HEK293 (cell line): ENCODE measurements around the gene NUMB.

ENCODE experiments used
- CTCF ChIA-PET: fragments of 350-600 bp; formaldehyde crosslinking; extraction: SDS; loops from one replicate; lab custom pipeline; 2021; ENCODE audit warnings: antibody characterized with exemption; lab: Yijun Ruan, JAX
- POLR2A ChIA-PET: fragments of 300-600 bp; formaldehyde crosslinking; extraction: SDS; loops from one replicate; lab custom pipeline; 2020; ENCODE audit warnings: antibody characterized with exemption, inconsistent platforms; lab: Yijun Ruan, JAX
- H3K27ac ChIP-seq: fragments of 200-500 bp; sonication (Bioruptor generic); 2 replicates; pipeline ENCODE4 v1.5.1; 2014; ENCODE audit warnings: low read depth, low read length, control low read depth, inconsistent platforms; ENCODE audit errors: extremely low read depth
- H3K36me3 ChIP-seq, 2 experiments: fragments of 200-500 bp in 1 of 2; sonication (Bioruptor generic) in 1 of 2; 1 replicate in 1 of 2; 2 replicates in 1 of 2; pipeline ENCODE4 v1.5.1; 2014 to 2017; ENCODE audit warnings: inconsistent platforms in 2 of 2, low read length in 2 of 2; ENCODE audit not compliant: control insufficient read depth in 2 of 2, insufficient read depth in 1 of 2
- H3K4me1 ChIP-seq: fragments of 200-500 bp; sonication (Bioruptor generic); 2 replicates; pipeline ENCODE4 v1.5.1; 2014; ENCODE audit warnings: mild to moderate bottlenecking, low read length, inconsistent platforms; ENCODE audit not compliant: control insufficient read depth, insufficient read depth
- H3K4me3 ChIP-seq: 2 replicates; pipeline ENCODE4 v1.5.1; 2011; ENCODE audit warnings: low read depth, mild to moderate bottlenecking, control low read depth, low read length, moderate library complexity
- H3K9me3 ChIP-seq: fragments of 200-500 bp; sonication (Bioruptor generic); 2 replicates; pipeline ENCODE4 v1.5.1; 2014; ENCODE audit warnings: low read depth, low read length, inconsistent platforms; ENCODE audit not compliant: control insufficient read depth, insufficient read depth
- EGR2 ChIP-seq: fragments of 450-650 bp; formaldehyde crosslinking; IDR thresholded peaks from 2 replicates; pipeline ENCODE4 v1.5.1; 2016; ENCODE audit warnings: low read depth, missing biosample characterization, missing genetic modification characterization
- KLF10 ChIP-seq: fragments of 450-650 bp; IDR thresholded peaks from 2 replicates; pipeline ENCODE4 v1.5.1; 2018; ENCODE audit warnings: missing biosample characterization, mild to moderate bottlenecking, missing genetic modification characterization
- YY2 ChIP-seq: fragments of 450-650 bp; formaldehyde crosslinking; IDR thresholded peaks from 2 replicates; pipeline ENCODE4 v1.5.1; 2016; ENCODE audit warnings: missing biosample characterization, missing genetic modification characterization
- ZBTB1 ChIP-seq: fragments of 450-650 bp; formaldehyde crosslinking; IDR thresholded peaks from 2 replicates; pipeline ENCODE4 v1.5.1; 2016; ENCODE audit warnings: missing biosample characterization, missing genetic modification characterization
- ZBTB17 ChIP-seq: fragments of 450-650 bp; formaldehyde crosslinking; IDR thresholded peaks from 2 replicates; pipeline ENCODE4 v1.5.1; 2016; ENCODE audit warnings: missing biosample characterization, missing genetic modification characterization
- ZBTB8A ChIP-seq: fragments of 450-650 bp; formaldehyde crosslinking; IDR thresholded peaks from 2 replicates; pipeline ENCODE4 v1.5.1; 2016; ENCODE audit warnings: missing biosample characterization, missing genetic modification characterization
- ZEB2 ChIP-seq: fragments of 450-650 bp; formaldehyde crosslinking; IDR thresholded peaks from 2 replicates; pipeline ENCODE4 v1.5.1; 2016; ENCODE audit warnings: missing biosample characterization, missing genetic modification characterization
- ZNF132 ChIP-seq: fragments of 450-650 bp; formaldehyde crosslinking; IDR thresholded peaks from 2 replicates; pipeline ENCODE4 v1.5.1; 2017; ENCODE audit warnings: missing biosample characterization, missing genetic modification characterization, borderline replicate concordance
- ZNF169 ChIP-seq: fragments of 450-650 bp; formaldehyde crosslinking; IDR thresholded peaks from 2 replicates; pipeline ENCODE4 v1.5.1; 2016; ENCODE audit warnings: missing biosample characterization, missing genetic modification characterization
- ZNF214 ChIP-seq: fragments of 450-650 bp; formaldehyde crosslinking; IDR thresholded peaks from 2 replicates; pipeline ENCODE4 v1.5.1; 2017; ENCODE audit warnings: missing biosample characterization, mild to moderate bottlenecking, missing genetic modification characterization, borderline replicate concordance
- ZNF221 ChIP-seq: fragments of 450-650 bp; formaldehyde crosslinking; IDR thresholded peaks from 2 replicates; pipeline ENCODE4 v1.5.1; 2017; ENCODE audit warnings: missing biosample characterization, missing genetic modification characterization, borderline replicate concordance
- ZNF311 ChIP-seq: fragments of 450-650 bp; formaldehyde crosslinking; IDR thresholded peaks from 2 replicates; pipeline ENCODE4 v1.5.1; 2017; ENCODE audit warnings: missing biosample characterization, missing genetic modification characterization, borderline replicate concordance
- ZNF350 ChIP-seq: fragments of 450-650 bp; formaldehyde crosslinking; IDR thresholded peaks from 2 replicates; pipeline ENCODE4 v1.5.0; 2017; ENCODE audit warnings: missing biosample characterization, mild to moderate bottlenecking, missing genetic modification characterization
- ZNF521 ChIP-seq: fragments of 450-650 bp; formaldehyde crosslinking; IDR thresholded peaks from 2 replicates; pipeline ENCODE4 v1.5.1; 2017; ENCODE audit warnings: missing biosample characterization, mild to moderate bottlenecking, missing genetic modification characterization
- ZNF530 ChIP-seq: fragments of 450-650 bp; formaldehyde crosslinking; IDR thresholded peaks from 2 replicates; pipeline ENCODE4 v1.5.1; 2016; ENCODE audit warnings: low read depth, missing biosample characterization, missing genetic modification characterization
- ZSCAN16 ChIP-seq: fragments of 450-650 bp; formaldehyde crosslinking; IDR thresholded peaks from 2 replicates; pipeline ENCODE4 v1.5.1; 2016; ENCODE audit warnings: missing biosample characterization, missing genetic modification characterization
- TF ChIP-seq, protein P1 (sequence below): fragments of 450-650 bp; formaldehyde crosslinking; IDR thresholded peaks from 2 replicates; pipeline ENCODE4 v1.5.1; 2016; ENCODE audit warnings: missing biosample characterization, missing genetic modification characterization
- TF ChIP-seq, protein P2 (sequence below): fragments of 450-650 bp; formaldehyde crosslinking; IDR thresholded peaks from 2 replicates; pipeline ENCODE4 v1.5.1; 2016; ENCODE audit warnings: missing biosample characterization, missing genetic modification characterization
- TF ChIP-seq, protein P3 (sequence below): fragments of 450-650 bp; formaldehyde crosslinking; IDR thresholded peaks from 2 replicates; pipeline ENCODE4 v1.5.0; 2017; ENCODE audit warnings: missing biosample characterization, missing genetic modification characterization, borderline replicate concordance

Gene NUMB

DNA sequence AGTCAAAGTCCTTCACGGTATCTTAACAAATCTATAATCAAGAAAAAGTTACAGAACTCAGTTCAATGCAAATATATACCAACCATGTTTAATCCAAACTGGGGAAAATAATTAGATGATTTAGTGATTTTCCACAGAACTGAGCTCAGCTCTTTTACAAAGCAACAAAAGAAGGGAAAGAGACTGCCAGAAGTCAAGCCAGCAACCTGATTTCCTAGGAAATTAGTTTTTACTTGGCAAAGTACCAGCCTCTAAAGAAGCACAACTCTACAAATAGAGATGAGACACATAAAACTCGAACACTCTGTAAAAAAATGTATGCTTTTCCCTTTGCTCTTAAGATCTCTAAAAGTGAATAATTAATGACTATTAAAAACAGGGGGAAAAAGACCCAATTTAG, 19.4 kb downstream of the NUMB start (continued):
- TF ChIP-seq ZNF221 (tag by site-specific recombination) (no peak), ZSCAN16 (tag by site-specific recombination) (no peak)
- TF ChIP-seq, all 188 proteins: peak for 0

GRCh38 chr14:73437206-73437605, 21.1 kb downstream of the NUMB start:
- ChIA-PET CTCF (no interaction called here), POLR2A (no interaction called here)
- no peaks in the 10 kb centered on the region; a peak in 1 of 3 replicates for H3K36me3 ChIP-seq
- TF ChIP-seq ZNF350 (tag by site-specific recombination): no peak
- no peak overlapping the region for H3K27ac ChIP-seq
- no peak overlapping the region for H3K4me3 ChIP-seq
- 0 out of 2 replicates have a peak, but pooled peaks cover 2% of the 10 kb centered on the region for H3K4me1 ChIP-seq
- no peaks in the 10 kb centered on the region for H3K9me3 ChIP-seq

DNA sequence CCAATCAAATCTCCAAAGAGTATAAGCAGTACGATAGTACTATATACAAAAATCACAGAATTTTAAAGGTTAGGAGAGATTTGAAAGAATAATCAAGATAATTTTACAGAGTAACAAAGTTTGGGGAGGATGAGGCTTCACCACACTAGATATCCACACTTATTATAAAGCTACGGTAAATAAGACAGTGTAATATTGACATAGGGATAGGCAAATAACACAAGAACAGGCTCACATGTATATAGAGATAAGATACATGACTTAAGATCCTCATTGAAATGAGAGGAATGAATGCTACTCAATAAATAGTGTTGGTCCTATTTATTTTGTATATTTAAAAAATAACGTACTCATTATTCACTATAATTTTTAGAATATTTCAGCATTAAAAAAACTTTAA, 26.2 kb downstream of the NUMB start:
- H3K4me1 ChIP-seq: peaks cover 6% of the 10 kb centered on the region; the same call in 1 of the 2 replicates
- POLR2A ChIA-PET: no interaction called here
- no peak overlapping the region for H3K4me3 ChIP-seq
- H3K27ac ChIP-seq: no peak overlapping the region
- TF ChIP-seq ZNF214 (tag by site-specific recombination) (no peak), ZNF169 (tag by site-specific recombination) (no peak), ZNF311 (tag by site-specific recombination) (no peak), ZBTB17 (tag by site-specific recombination) (no peak), ZEB2 (no peak), ZNF132 (tag by site-specific recombination) (no peak), YY2 (tag by site-specific recombination) (no peak), ZBTB1 (tag by site-specific recombination) (no peak), ZNF530 (tag by site-specific recombination) (no peak)
- TF ChIP-seq, protein P1, sequence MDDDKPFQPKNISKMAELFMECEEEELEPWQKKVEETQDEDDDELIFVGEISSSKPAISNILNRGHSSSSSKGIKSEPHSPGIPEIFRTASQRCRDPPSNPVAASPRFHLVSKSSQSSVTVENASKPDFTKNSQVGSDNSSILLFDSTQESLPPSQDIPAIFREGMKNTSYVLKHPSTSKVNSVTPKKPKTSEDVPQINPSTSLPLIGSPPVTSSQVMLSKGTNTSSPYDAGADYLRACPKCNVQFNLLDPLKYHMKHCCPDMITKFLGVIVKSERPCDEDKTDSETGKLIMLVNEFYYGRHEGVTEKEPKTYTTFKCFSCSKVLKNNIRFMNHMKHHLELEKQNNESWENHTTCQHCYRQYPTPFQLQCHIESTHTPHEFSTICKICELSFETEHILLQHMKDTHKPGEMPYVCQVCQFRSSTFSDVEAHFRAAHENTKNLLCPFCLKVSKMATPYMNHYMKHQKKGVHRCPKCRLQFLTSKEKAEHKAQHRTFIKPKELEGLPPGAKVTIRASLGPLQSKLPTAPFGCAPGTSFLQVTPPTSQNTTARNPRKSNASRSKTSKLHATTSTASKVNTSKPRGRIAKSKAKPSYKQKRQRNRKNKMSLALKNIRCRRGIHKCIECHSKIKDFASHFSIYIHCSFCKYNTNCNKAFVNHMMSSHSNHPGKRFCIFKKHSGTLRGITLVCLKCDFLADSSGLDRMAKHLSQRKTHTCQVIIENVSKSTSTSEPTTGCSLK: no peak
- TF ChIP-seq, protein P2, sequence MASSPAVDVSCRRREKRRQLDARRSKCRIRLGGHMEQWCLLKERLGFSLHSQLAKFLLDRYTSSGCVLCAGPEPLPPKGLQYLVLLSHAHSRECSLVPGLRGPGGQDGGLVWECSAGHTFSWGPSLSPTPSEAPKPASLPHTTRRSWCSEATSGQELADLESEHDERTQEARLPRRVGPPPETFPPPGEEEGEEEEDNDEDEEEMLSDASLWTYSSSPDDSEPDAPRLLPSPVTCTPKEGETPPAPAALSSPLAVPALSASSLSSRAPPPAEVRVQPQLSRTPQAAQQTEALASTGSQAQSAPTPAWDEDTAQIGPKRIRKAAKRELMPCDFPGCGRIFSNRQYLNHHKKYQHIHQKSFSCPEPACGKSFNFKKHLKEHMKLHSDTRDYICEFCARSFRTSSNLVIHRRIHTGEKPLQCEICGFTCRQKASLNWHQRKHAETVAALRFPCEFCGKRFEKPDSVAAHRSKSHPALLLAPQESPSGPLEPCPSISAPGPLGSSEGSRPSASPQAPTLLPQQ (tag by site-specific recombination): no peak
- TF ChIP-seq, all 188 proteins: peak for 0
- no peaks in the 10 kb centered on the region for H3K9me3 ChIP-seq
- H3K36me3 ChIP-seq: no peaks in the 10 kb centered on the region; a peak in 1 of 3 replicates
- CTCF ChIA-PET: interaction anchor here (0.6 kb wide), 1 partner anchor 16 kb away, joined by 3 read pairs; no protein-coding TSS in a partner anchor

DNA sequence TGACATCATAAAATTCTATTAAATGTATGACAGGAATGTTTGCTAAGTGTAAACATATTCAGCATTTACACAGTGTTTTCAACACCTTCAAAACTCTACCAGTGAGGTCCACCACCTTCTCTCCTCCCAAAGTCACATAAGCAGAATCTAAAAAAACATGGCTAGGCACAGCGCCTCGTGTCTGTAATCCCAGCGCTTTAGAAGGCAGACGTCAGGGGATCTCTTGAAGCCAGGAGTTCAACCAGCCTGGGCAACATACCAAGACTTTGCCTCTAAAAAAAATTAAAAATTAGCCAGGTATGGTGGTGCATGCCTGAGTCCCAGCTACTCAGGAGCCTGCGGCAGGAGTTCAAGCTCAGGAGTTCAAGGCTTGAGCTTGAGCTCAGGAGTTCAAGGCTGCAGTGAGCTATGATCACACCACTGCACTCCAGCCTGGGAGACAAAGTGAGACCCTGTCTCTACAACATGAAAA, 30.0 kb downstream of the NUMB start:
- H3K4me3 ChIP-seq: no peak overlapping the region
- H3K36me3 ChIP-seq: no peaks in the 10 kb centered on the region; a peak in 1 of 3 replicates
- ChIA-PET CTCF (no interaction called here), POLR2A (no interaction called here)
- H3K4me1 ChIP-seq: peaks cover 9% of the 10 kb centered on the region
- H3K27ac ChIP-seq: peak overlapping the region; percentile 19; the same call in 1 of the 2 replicates
- H3K9me3 ChIP-seq: no peaks in the 10 kb centered on the region
- TF ChIP-seq ZNF521 (no peak), KLF10 (tag by site-specific recombination) (no peak), EGR2 (no peak), ZBTB8A (no peak)
- TF ChIP-seq, protein P3, sequence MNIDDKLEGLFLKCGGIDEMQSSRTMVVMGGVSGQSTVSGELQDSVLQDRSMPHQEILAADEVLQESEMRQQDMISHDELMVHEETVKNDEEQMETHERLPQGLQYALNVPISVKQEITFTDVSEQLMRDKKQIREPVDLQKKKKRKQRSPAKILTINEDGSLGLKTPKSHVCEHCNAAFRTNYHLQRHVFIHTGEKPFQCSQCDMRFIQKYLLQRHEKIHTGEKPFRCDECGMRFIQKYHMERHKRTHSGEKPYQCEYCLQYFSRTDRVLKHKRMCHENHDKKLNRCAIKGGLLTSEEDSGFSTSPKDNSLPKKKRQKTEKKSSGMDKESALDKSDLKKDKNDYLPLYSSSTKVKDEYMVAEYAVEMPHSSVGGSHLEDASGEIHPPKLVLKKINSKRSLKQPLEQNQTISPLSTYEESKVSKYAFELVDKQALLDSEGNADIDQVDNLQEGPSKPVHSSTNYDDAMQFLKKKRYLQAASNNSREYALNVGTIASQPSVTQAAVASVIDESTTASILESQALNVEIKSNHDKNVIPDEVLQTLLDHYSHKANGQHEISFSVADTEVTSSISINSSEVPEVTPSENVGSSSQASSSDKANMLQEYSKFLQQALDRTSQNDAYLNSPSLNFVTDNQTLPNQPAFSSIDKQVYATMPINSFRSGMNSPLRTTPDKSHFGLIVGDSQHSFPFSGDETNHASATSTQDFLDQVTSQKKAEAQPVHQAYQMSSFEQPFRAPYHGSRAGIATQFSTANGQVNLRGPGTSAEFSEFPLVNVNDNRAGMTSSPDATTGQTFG (tag by site-specific recombination): no peak
